AG04450 (cell line): ENCODE data around the gene DRD4. TPM values are rescaled to one million over a fixed set of nuclear protein-coding genes. Genes with fewer than 3 reads are reported as not detected.

Experiments
- CTCF ChIA-PET: fragments of 300-600, 350-600 bp; formaldehyde crosslinking; extraction: SDS; loops from one replicate; lab custom pipeline; 2022; ENCODE audit warnings: antibody characterized with exemption, inconsistent platforms; lab: Charles Lee
- POLR2A ChIA-PET: fragments of 350-600 bp; formaldehyde crosslinking; extraction: SDS; loops from one replicate; lab custom pipeline; 2021; ENCODE audit warnings: antibody characterized with exemption, inconsistent platforms; lab: Yijun Ruan, JAX
- DNase-seq: peaks from one replicate; pipeline ENCODE4 v3.0.0-alpha.2; 2011; ENCODE audit warnings: low read depth, low spot score
- H3K27ac ChIP-seq: one replicate; pipeline ENCODE4 v1.5.1; 2012; ENCODE audit warnings: low read depth, low read length, control low read depth
- H3K27me3 ChIP-seq: one replicate; pipeline ENCODE4 v1.6.0; 2012; ENCODE audit warnings: low read length; ENCODE audit not compliant: control insufficient read depth, insufficient read depth
- H3K4me3 ChIP-seq: 2 replicates; pipeline ENCODE4 v1.5.1; 2011; ENCODE audit warnings: mild to moderate bottlenecking, low read depth, low read length, control low read depth
- H3K9me3 ChIP-seq: 2 replicates; pipeline ENCODE4 v1.5.1; 2012; ENCODE audit warnings: low read length; ENCODE audit not compliant: control insufficient read depth, insufficient read depth
- polyA plus RNA-seq: library from polyadenylated mRNA; depleted of rRNA; stranded (reverse); fragments of >200 nt; gene quantifications from 2 replicates; pipeline ENCODE4 v1.2.3, GENCODE V29; 2011
- TF ChIP-seq, protein P1 (sequence below): IDR thresholded peaks from 2 replicates; pipeline ENCODE4 v1.5.1; 2011; ENCODE audit warnings: low read depth, low read length, control low read depth, inconsistent platforms

Gene DRD4
- polyA plus RNA-seq, 1 experiment: 0.05 TPM

- Histone ChIP-seq H3K27me3 (no peaks in the 10 kb centered on the region), H3K4me3 (no peak overlapping the region), H3K27ac (no peak overlapping the region), H3K9me3 (no peaks in the 10 kb centered on the region; the same call in 1 of the 2 replicates)
- DNase-seq: no peak
- TF ChIP-seq, protein P1, sequence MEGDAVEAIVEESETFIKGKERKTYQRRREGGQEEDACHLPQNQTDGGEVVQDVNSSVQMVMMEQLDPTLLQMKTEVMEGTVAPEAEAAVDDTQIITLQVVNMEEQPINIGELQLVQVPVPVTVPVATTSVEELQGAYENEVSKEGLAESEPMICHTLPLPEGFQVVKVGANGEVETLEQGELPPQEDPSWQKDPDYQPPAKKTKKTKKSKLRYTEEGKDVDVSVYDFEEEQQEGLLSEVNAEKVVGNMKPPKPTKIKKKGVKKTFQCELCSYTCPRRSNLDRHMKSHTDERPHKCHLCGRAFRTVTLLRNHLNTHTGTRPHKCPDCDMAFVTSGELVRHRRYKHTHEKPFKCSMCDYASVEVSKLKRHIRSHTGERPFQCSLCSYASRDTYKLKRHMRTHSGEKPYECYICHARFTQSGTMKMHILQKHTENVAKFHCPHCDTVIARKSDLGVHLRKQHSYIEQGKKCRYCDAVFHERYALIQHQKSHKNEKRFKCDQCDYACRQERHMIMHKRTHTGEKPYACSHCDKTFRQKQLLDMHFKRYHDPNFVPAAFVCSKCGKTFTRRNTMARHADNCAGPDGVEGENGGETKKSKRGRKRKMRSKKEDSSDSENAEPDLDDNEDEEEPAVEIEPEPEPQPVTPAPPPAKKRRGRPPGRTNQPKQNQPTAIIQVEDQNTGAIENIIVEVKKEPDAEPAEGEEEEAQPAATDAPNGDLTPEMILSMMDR: no peak
- ChIA-PET CTCF (no interaction called here), POLR2A (no interaction called here)
Observed at GRCh38 chr11:620935-621814, 15.9 kb upstream of the DRD4 start.

- no peak overlapping the region for H3K27ac ChIP-seq
- no peak for DNase-seq
- POLR2A ChIA-PET: no interaction called here
- CTCF ChIA-PET: no interaction called here
- TF ChIP-seq, protein P1: no peak
- no peaks in the 10 kb centered on the region; the same call in 1 of the 2 replicates for H3K9me3 ChIP-seq
- H3K4me3 ChIP-seq: no peak overlapping the region
- H3K27me3 ChIP-seq: no peaks in the 10 kb centered on the region
Observed at GRCh38 chr11:621838-622237, 15.2 kb upstream of the DRD4 start.

- peaks cover 11% of the 10 kb centered on the region; the same call in 1 of the 2 replicates for H3K9me3 ChIP-seq
- TF ChIP-seq, protein P1: no peak
- DNase-seq: no peak
- ChIA-PET CTCF (no interaction called here), POLR2A (interaction anchor here (0.7 kb wide), 1 partner anchor 8 kb away, joined by 3 read pairs; the partner anchor contains the start of gene IRF7)
- no peaks in the 10 kb centered on the region for H3K27me3 ChIP-seq
- no peak overlapping the region for H3K27ac ChIP-seq
- no peak overlapping the region for H3K4me3 ChIP-seq
Observed at GRCh38 chr11:623349-623869, 13.7 kb upstream of the DRD4 start.

DNA sequence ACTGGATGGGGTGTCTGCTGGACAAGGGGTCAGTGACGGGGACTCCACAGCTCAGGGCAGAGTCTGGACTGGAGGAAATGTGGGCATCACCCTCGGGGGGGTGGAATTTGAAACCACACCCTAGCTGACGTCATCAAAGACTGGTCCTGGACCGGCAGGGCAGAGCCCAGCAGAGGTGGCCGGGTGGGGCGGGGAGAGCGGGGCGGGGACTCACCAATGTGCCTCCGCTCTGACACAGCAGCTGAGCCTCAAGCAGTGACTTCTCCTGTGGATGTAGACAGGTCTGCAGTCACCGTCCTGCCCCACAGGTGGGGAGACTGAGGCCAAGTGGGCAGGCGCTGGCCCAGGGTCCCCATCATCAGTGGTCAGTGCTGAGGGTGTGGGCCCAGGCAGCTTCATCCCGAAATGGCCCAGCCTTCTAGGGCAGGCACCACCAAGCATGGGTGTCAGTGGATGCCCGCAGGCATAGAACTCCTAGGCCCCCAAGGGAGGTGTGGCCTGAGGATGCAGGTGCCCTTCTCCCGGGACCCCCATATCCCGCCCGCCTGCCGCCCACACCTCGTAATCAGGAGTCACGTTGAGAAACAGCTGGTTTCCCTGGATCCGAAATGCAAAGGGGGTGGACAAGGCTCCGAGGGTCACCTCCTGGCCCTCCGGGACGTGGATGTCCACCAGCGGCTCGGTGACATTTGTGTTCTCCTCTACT, 12.9 kb upstream of the DRD4 start:
- POLR2A ChIA-PET: no interaction called here
- CTCF ChIA-PET: no interaction called here
- DNase-seq: no peak

More for the DNA sequence above, 12.9 kb upstream of the DRD4 start:
- Histone ChIP-seq H3K27me3 (no peaks in the 10 kb centered on the region), H3K27ac (no peak overlapping the region), H3K4me3 (no peak overlapping the region), H3K9me3 (peaks cover 11% of the 10 kb centered on the region; the same call in 1 of the 2 replicates)
- TF ChIP-seq, protein P1: no peak
